NCI-H2081 treated with DMSO at 0.1 percent for 48 hours (cell line): ENCODE results near the gene PRKAA1.

ENCODE experiments used
- DNase-seq: peaks from one replicate; lab custom pipeline; 2025; lab: John Stamatoyannopoulos, UW

Gene PRKAA1

DNA sequence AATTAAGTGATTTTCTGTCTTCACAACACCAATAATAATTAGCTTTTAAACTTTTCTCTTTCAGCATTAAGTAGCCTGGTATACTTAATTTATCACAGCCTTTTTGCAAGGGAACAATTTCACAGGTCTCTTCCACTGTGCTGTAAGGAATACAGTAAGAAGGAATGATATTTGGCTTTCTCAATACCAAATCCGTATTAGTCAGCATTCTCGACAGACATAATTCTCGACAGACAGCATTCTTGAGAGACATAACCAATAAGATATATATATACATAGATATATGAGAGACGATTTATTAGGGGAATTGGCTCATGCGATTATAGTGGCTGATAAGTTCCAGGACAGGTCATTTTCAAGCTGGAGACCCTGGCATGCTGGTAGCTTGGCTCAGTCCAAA lies 18.0 kb downstream of the PRKAA1 start:
- DNase-seq: no peak

DNA sequence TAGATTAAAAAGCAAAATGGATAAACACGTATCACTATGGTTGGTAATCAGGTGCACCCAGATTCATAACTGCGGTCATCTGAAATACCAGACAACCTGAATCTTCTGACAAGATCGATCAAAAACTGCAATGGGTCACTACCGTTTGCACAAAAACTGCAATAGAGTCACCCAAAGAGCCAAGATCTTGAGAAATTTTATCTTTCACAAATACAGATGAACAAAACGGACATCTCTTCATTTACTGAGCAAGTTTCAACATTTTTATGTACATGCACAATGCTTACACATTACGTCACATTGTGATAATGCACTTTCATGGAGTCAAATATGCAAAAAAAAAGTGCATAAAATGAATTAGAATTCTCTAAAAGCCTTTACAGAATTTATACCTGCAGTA lies 18.6 kb downstream of the PRKAA1 start:
- no peak for DNase-seq

DNA sequence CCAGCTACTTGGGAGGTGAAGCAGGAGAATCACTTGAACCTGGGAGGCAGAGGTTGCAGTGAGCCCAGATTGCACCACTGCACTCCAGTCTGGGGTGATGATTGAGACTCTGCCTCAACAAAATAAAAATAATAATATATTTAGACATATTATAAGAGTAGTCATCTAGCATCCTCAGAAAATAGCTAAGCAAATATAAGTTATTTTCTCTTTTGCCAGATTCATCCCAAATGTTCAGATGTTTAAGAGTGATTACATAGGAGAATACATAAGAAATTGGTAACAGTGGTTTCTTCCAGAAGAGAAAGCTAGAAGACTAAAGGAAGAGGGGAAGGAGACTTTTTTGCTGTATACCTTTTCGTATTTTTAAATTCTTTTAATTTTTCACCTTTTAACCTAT lies 20.0 kb downstream of the PRKAA1 start:
- no peak for DNase-seq

DNA sequence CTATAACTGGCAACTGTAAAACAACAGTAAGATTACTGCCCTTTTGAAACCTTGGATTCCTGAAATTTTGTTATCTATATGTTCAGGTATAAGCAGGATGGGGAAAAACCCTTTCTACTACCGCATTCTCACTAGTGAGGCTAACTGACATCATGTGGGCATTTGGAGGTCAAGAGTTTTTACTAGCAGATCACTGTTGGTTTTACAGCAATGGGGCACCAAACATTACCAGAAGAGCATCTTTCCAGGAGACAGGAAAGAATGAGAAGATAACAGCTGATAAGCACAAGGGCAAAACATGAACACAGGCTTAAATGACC lies 21.6 kb downstream of the PRKAA1 start:
- no peak for DNase-seq

DNA sequence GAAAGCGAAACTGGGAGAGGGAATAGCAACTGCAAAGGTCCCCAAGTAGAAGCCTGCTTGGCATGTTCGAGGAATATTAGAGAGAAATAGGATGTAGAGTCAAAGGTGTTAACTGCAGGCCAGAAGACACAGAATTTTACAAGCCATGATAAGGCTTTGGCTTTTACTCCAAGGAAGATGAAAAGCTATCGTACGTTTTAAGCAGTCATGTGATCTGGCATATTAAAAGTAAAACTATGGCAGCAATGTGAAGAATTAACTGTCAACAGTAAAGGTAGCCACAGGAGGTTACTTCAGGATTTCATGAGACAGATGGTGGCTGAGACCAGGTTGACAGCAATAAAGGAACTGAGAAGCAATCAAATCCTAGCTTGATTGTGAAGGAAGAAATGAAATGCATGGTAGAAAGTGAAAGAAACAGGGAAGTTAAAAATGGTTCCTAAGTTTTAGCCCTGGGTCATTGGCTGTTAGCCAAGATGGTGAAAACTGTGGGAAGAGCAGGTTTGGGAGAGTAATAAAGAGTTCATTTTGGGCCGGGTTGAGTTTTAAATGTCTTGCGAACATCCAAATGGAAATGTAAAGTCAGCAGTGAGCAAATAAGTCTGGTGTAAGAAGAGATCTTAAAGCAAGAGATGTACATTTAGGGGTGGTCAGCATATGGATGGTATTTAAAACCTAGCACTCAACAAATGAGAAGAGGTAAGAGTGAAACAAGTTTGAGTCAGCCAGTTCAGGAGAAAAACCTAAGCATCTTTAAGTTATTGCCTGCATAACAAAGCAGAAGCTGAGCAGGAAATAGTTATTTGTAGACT lies 22.1 kb downstream of the PRKAA1 start:
- DNase-seq: no peak

DNA sequence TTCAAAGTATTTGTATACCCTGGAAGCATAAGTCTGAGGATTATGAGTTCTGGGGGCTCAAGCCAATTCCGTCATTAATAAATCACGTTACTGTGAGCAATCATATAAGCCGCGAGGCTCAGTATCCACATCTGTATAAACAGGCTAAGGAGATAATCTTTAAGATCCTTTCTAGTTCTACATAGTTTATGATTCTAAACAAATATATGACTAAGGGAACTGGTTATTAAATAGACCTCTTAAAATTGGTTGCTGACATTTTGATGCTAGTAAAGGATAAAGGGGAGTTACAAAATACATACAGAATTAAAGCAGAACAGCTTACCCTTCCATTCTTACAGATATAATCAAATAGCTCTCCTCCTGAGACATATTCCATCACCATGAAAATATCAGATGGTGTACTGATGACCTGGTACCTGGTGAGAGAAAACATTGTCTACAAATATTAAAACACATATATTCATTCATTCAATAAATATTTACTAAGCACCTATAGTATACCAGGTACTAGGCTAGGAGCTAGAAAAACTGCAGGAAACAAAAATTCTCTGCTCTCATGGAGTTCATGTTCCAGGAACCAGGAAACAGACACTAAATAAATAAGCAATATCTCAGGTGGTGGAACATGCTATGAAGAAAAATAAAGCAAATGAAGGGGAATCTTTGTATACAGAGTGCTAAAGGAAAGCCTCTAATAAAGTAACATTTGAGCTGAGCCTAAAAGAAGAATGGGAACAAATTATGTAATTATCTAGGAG lies 22.9 kb downstream of the PRKAA1 start:
- no peak for DNase-seq

DNA sequence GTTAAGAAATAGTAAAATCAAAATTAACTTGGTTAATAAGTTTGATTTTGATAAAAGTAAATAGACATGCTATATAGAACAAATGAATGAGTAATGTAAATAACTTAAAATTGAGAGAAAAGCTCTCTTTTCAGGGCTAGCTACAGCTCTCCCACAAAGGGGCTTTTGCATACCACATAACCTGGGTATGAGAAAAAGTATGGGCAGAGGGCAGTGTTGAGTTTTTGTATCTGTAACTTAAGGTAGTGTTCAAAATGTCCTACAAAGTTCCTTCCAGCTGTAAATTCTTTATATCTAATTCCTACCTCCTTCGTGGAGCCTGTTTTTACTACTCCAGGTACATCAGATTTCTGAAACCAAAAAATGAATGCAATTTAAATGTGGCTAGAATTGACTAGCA lies 23.6 kb downstream of the PRKAA1 start:
- no peak for DNase-seq

DNA sequence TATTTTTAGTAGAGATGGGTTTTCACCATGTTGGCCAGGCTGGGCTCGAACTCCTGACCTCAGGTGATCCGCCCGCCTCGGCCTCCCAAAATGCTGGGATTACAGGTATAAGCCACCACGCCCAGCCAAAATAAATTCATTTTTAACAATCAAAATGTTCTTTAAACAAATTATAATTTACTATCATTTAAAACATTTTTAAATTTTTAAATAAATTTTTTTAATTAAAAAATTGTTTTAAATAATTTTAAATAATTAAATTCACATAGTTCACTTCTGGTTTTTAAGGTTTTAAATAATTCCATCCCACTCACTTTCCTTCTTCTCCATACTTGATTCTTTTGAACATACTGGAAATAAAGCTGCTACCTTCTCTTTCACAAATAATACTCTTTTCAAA lies 27.4 kb downstream of the PRKAA1 start:
- DNase-seq: no peak

DNA sequence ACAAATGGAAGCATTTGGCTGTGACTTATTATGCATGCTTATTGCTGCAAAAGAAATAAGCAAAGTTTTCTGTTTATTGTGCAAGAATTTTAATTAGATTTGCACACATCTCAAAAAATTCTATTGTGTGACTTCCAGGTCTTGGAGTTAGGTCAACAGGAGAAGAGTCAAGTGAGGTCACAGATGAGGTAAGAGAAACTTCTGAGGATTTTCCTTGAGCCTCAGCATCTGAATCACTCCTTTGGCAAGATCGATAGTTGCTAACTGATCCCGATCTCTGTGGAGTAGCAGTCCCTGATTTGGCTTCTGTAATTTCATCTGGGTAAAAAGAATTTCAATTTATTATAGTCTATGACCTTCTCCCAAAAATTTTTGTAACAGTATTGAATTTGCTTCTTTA lies 35.5 kb downstream of the PRKAA1 start:
- DNase-seq: no peak

DNA sequence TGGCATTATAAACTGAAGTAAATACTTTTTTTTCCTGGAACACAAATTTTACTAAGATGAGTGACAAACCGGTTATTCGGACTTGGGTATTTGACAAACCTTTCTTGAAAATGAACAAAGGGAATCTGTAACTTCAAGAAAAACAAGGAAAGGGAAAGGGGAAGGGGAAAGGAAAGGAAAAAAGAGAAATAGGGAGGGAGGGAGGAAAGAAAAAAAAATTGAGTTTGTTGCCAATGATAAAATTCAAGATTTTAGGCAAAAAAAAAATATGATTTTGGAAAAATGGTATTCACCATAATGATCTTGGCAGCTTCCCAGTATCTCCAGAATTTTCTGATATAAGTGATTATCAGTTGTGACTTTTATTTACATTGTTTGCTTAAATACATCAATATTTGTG lies 40.8 kb downstream of the PRKAA1 start:
- no peak for DNase-seq

DNA sequence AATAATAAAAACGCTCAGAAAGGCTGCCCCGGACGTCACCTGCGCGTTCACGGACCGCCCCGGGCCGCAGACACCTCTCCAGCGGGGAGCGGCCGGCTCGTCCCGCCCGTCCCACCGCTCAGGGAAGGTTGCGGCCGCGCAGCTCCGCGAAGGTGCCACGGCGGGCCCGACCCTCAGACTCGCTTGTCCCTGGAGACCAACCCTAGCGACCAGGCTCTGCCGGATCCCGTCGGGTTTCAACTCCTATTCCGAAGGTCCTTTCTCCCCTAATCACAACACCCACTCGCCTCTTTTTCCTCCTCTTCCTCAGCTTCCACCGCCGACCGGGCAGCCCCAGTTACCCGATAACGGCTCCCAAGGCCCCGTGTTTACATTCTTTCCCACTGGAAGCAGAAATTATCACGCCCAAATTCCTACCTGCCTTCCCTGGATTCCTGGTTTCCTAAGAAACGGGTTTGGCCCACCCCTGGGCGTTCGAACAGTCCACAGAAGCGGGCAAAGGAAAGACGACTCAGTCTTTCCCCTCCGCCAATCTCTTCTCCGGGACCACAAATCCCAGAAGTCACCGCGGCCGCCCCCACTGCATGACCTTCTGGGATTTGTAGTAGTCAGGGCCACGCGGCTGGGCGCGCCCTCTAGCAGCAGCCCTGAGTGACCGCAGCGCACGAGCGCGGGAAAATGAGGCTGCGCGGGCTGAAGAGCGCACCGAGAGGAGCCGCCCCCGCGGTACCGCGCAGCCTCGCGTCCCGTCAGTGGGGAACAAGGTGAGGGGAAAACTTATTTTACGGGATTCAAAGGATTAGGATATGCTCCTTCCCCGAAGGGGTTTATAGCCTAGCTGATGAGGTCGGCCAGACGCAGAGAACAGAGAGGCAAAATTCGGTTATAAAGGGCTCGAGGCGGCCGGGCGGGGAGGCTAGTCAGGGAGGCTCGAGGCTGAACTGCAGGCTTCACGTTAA lies 42.5 kb downstream of the PRKAA1 start, which contains the start of gene TTC33:
TSS of gene TTC33 (minus strand) at position 555 of the 959 bp plus-strand sequence. CDS start 8,943 bp downstream, outside the sequence.
- DNase-seq: peak; percentile 93

DNA sequence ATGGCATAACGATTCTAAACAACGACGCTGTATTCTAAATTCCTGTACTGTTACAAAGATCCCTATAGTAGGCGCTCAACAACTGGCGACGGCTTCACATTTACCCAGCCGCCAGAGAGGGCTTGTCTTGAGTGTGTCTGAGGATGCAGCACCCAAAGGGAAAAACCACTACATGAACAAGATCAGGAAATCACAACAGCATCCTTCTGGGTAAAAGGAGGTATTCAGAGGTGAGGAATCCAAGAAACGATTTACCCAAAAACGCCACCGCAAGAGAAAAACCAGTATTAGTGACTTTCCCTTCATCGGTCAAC lies 43.1 kb downstream of the PRKAA1 start:
- peak; percentile 60 for DNase-seq

DNA sequence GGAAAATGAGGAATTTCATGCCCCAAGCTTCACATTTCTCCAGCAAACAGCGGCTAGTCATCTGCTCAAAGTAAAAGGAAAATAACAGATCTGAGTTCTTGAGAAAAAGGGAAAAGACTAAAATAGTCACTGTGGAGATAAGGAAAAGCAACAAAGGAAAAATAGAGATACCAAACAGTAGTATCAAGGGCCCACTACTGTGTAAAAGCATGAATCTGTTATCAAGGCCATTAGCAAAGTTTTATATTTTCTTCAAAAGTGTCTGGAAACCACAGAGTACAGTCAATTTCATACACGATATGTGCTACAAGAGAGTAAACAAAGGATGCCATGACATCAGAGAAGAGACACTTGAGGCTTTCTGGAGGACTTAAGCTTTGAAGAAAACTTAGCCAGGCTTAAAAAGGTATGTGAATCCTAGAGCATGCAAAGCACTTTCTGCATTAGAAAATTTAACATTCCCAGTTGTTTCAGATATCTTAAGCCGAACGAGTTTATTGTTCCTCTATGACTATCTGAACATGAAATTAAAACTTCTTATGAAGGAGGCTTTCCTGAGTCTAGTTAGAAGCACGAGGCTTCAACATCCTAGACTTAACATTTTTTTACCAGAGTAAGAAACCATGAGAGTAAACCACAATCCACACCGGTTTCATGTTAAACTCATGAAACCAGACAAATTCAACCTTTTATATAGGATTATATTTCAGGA lies 43.6 kb downstream of the PRKAA1 start:
- DNase-seq: no peak

DNA sequence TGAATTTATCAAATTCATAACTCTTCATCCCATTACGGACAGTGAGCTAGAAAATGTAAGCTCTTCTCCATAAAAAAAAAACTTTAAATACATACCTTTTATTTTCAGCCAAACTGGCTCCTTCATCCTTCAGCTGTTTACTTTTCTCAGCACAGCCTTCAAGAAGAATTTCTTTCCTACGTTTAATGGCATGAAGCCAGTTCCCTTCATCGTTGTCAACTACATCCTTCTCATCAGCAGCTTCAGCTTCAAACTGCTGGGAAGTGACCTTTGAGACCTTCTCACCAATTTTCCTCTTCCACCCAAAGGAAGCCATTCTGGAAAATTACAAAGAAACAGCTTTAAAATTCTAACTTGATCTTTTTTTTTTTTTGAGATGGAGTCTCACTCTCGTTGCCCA lies 51.5 kb downstream of the PRKAA1 start:
- no peak for DNase-seq

DNA sequence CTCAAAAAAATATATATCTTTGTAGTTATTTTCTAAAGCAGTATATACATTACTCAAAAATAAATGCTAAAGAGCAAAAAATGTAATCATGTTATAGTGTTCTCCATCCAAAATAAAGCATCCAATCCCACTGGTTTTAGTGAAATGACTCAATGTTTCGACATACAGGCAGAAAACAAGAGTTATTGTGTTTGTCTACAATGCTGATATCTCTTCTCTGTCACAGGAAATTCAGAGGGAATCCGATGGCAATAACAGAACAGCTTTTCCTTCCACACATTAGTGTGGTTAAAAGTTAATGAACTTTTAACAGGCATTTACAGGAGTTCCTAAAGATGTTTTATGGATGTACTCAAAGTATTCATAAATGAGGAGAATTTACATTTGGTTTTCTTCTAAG lies 54.4 kb downstream of the PRKAA1 start:
- no peak for DNase-seq

DNA sequence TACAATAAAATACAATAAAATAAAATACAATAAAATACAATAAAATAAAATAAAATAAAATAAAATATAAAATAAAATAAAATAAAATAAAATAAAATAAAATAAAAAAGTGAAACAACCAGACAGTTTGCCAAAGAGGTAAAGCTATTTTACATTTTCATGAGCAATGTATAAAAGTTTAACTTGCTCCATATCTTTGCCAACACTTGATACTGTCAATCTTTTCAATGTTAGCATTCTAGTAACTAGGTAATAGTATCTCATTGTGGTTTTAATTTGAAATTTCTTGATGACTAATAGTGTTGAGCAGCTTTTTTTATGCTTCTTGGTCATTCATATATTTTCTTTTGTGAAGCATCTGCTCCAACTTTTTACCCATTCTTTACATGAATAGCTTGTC lies 59.7 kb downstream of the PRKAA1 start:
- DNase-seq: no peak

DNA sequence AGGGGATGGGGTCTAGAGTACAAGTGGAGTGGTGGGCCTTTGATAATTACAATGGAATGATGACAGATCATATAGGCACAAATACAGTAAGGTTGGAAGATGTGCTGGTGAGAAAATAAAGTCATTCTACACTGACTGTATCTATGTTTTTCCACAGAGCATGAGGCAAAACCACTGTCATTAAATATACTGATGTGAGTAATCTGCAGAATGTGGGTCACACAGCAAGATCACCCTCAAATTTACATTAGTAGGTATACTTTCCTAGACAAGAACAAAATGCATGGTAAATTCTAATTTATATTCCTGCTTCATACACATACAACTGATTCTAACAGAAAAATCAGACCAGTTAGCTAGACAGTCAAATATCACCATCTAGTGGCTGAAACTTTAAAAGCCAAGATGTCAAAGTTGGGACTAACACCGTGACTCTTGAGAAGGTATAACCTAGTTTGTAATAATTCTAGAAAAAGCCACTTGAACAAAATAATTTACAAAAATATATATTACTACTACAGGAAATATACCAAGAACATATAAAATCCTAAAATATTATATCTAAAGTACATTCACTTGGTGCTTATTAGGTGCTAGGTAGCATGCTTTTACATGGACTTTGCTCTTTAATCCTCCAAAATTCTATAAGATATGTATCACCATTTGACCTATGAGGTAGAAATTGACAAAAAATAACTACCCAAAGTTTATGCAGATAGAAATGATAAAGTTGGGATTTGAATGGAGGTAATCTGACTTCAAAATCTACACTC lies 61.9 kb downstream of the PRKAA1 start:
- no peak for DNase-seq

DNA sequence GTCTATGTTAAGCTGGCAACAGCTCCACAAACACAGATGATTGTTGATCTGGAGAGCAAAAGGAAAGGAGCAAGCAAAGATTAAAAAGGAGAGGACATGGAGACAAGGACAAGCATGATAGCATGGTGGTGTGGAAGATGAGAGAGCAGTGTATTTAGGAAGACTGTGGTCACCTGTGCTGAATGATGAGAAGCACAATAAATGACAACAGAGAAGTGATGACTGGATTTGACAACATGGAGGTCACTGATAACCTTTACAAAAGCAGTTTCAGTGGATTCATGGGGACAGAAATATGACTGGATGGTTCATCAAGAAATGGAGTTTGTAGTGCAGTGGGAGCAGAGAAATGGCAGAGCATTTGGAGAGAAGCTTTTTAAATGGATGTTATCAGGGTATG lies 62.6 kb downstream of the PRKAA1 start:
- no peak for DNase-seq

DNA sequence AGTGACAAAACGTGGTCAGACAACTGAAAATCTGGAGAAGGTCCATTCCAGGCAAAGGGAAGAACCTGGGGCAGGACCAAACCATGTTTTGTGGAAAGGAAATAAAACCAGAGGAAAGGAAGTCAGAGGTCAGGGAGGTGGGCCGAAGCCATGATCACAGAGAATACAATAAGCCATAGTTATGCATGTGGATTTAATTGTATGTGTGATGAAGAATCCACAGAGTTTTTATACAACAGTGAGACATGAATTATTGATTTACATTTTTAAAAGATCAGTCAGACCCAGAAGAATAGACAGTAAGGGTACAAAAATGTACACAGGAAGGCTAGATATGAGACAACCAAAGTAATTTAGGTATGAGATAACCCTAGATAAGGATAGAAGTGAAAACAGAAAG lies 63.2 kb downstream of the PRKAA1 start:
- no peak for DNase-seq

DNA sequence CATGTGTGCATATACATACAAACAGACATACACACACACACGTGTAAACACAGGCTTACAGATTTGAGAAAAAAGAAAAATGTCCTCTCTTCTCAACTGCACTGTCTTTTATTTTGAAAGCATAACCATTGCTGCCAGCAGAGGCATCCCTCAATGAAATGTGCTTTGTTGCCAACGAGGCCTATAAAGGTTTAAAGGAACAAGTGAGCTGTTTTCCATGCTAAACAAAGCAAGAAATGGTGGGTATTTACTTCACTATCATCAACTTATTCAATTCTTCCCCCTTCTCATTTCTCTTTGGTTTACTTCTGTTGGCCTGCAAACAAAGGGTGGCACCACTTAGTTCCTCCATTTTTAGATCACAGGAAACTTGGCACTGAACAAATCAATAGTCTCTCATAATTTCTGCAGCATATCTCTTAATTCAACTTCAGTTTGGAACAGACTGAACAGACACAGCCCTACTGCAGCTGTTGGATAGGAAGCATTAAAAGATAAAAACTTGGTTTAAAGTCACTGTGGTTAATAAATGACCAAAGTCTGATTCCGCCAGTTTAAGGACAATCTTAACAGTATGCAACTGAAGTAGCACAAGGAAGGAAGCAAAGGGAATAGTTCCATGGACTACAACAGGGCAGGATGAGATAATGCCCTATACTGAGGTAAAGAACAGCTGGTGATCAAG lies 64.2 kb downstream of the PRKAA1 start:
- no peak for DNase-seq

DNA sequence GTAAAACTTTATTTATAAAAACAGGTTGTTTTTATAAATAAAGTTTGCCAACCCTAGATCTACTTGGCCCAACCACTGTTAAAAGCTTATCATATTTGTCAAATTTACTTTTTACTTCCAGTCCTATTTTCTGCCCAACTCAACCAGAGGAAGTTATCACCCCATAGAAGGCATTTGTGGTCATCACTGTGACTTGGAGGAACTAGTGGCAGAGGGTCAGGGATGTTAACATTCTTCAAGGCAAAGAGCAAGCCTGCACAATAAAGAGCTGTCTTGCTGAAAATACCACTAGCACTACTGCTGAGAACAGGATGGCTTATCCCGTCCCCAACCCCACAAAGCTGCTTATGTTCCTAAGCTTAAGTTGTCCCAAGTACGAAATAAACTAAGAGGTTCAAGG lies 64.7 kb downstream of the PRKAA1 start:
- DNase-seq: no peak
